Ovary (tissue), 3 donors: Measurements from ENCODE around the gene ATG2A.

ENCODE experiments used
- CTCF ChIP-seq, 3 donors: fragments of 450-650 bp in 2 of 3; fragments of 200-600 bp in 1 of 3; IDR thresholded peaks; one replicate each; pipeline versions ENCODE4 v1.5.1 to v1.8.0; 2016 to 2022; ENCODE audit warnings: antibody characterized with exemption in 3 of 3, mild to moderate bottlenecking in 1 of 3
- EP300 ChIP-seq: sonication (generic); formaldehyde crosslinking; IDR thresholded peaks from one replicate; pipeline ENCODE4 v1.6.1; 2017; ENCODE audit warnings: antibody characterized with exemption
- POLR2A ChIP-seq: fragments of 450-650 bp; IDR thresholded peaks from one replicate; pipeline ENCODE4 v1.6.1; 2017; ENCODE audit warnings: antibody characterized with exemption, mild to moderate bottlenecking, moderate library complexity
- donor health status: DM: no; HTN: no; CAD: no.

- TF ChIP-seq CTCF (IDR thresholded peaks at IDR 0.05), result no peak
- no peak for TF ChIP-seq POLR2A
- TF ChIP-seq EP300, result no peak
Observed at GRCh38 chr11:64848826-64849597, 68.0 kb downstream of the ATG2A start.
